Measurements from ENCODE around the gene EFHC1.

The EFHC1 gene

DNA sequence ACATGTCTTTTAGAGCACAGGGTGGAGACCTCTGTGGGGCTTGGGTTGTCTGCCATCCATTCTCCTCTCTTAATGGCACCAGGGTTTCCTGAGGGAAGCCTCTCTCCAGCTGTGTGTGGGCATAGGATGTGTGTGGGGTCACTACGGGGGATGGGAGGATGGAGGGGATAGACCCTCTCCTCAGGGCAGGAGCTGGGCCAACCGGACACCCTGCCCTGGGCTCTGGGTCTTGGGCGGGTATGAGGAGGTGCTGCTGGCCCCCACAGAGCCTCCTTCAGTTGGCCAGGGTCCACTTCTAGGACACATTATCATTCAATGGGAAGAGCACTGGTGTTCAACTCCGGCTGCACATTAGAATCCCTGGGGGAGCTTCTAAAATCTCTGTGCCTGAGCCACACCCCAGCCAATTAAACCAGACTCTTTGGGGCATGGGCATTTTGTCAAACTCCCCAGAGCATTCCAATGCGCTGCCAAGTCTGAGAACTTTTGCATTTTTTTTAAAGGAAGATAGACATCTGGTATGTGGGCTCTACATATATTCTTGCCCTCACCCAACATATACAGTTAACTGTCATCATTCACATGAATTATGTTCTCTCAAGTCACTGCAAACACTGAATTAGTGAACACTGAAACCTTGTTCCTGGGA lies 118.2 kb downstream of the EFHC1 start:
- Histone ChIP-seq H3K4me3 (ENCODE audit: low read length) (no peak overlapping the region), H3F3A (ENCODE audit: control insufficient read depth, insufficient read depth) (no peaks in the 10 kb centered on the region), H3K79me2 (ENCODE audit: control insufficient read depth, low read length) (no peaks in the 10 kb centered on the region), H4K20me1 (ENCODE audit: control insufficient read depth, insufficient read depth, low read depth, low read length) (no peaks in the 10 kb centered on the region), H3K36me3 (ENCODE audit: control insufficient read depth, low read length) (no peaks in the 10 kb centered on the region), H3K27ac (ENCODE audit: low read depth, low read length) (no peak overlapping the region), H3K4me2 (ENCODE audit: low read length) (no peak overlapping the region), H3K27me3 (ENCODE audit: control insufficient read depth, low read length) (no peaks in the 10 kb centered on the region; the same call in 1 of the 2 replicates), H3K9me2 (replicated peaks; ENCODE audit: control insufficient read depth, low read length) (no peaks in the 10 kb centered on the region), H3K9me3 (ENCODE audit: control insufficient read depth, insufficient read depth, low read length) (no peaks in the 10 kb centered on the region), H3K4me1 (ENCODE audit: control insufficient read depth, low read length) (peaks cover 8% of the 10 kb centered on the region)
- no peak for TF ChIP-seq EZH2phosphoT487 (IDR thresholded peaks at IDR 0.05; ENCODE audit: borderline replicate concordance, low read length)
- TF ChIP-seq, protein P1, sequence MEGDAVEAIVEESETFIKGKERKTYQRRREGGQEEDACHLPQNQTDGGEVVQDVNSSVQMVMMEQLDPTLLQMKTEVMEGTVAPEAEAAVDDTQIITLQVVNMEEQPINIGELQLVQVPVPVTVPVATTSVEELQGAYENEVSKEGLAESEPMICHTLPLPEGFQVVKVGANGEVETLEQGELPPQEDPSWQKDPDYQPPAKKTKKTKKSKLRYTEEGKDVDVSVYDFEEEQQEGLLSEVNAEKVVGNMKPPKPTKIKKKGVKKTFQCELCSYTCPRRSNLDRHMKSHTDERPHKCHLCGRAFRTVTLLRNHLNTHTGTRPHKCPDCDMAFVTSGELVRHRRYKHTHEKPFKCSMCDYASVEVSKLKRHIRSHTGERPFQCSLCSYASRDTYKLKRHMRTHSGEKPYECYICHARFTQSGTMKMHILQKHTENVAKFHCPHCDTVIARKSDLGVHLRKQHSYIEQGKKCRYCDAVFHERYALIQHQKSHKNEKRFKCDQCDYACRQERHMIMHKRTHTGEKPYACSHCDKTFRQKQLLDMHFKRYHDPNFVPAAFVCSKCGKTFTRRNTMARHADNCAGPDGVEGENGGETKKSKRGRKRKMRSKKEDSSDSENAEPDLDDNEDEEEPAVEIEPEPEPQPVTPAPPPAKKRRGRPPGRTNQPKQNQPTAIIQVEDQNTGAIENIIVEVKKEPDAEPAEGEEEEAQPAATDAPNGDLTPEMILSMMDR (IDR thresholded peaks at IDR 0.05; ENCODE audit: low read depth, low read length, poor library complexity, severe bottlenecking): no peak

DNA sequence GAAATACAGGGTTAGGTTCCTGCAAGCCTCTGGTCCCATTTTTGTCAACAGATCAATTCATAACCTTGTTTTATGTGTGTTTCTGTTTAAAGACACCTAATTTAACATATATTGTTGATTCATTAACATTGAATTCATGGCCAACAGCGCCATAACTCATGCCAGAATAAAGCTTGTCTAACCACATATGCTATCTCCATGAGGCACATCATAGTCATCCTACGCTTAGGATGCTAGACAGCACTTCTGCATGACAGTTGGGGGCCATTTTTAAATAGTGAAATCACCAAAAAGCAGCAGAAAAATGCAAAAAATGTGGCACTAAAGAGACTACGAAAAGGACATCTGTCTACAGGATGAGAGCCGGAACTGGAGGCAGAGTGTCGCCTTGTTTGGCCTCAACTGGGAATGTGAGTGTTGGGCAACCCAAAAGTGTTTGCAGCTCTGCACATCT lies 118.8 kb downstream of the EFHC1 start:
- peaks cover 8% of the 10 kb centered on the region for H3K4me1 ChIP-seq (ENCODE audit: control insufficient read depth, low read length)
- no peak overlapping the region for H3K4me3 ChIP-seq (ENCODE audit: low read length)
- H3K36me3 ChIP-seq (ENCODE audit: control insufficient read depth, low read length): no peaks in the 10 kb centered on the region
- no peaks in the 10 kb centered on the region for H3F3A ChIP-seq (ENCODE audit: control insufficient read depth, insufficient read depth)
- no peaks in the 10 kb centered on the region for H3K9me2 ChIP-seq (replicated peaks; ENCODE audit: control insufficient read depth, low read length)
- no peaks in the 10 kb centered on the region for H3K9me3 ChIP-seq (ENCODE audit: control insufficient read depth, insufficient read depth, low read length)
- no peak overlapping the region for H3K27ac ChIP-seq (ENCODE audit: low read depth, low read length)
- no peaks in the 10 kb centered on the region for H4K20me1 ChIP-seq (ENCODE audit: control insufficient read depth, insufficient read depth, low read depth, low read length)
- no peak overlapping the region for H3K4me2 ChIP-seq (ENCODE audit: low read length)
- H3K79me2 ChIP-seq (ENCODE audit: control insufficient read depth, low read length): no peaks in the 10 kb centered on the region
- TF ChIP-seq, protein P1 (IDR thresholded peaks at IDR 0.05; ENCODE audit: low read depth, low read length, poor library complexity, severe bottlenecking): no peak
- no peak for TF ChIP-seq EZH2phosphoT487 (IDR thresholded peaks at IDR 0.05; ENCODE audit: borderline replicate concordance, low read length)
- H3K27me3 ChIP-seq (ENCODE audit: control insufficient read depth, low read length): no peaks in the 10 kb centered on the region; the same call in 1 of the 2 replicates

DNA sequence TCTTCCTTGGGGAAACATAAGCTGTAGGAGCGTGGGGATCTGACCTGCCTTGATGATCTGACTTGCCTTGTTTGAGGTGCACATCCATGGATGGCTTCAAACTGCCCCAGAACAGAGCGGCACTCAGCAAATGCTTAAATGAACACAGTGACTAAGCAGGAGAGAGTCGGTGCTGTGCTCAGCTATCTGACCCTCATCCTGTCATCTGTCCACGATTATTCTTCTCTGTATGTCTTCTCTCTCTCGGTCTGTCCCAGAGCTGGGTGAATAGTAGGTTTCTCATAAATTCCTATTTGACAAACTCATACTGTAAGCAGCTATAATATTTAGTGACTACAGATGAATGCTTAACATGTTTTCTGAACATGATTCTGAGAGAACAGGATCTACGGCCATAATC lies 119.5 kb downstream of the EFHC1 start:
- Histone ChIP-seq H3K9me2 (replicated peaks; ENCODE audit: control insufficient read depth, low read length) (no peaks in the 10 kb centered on the region), H3K27me3 (ENCODE audit: control insufficient read depth, low read length) (no peaks in the 10 kb centered on the region; the same call in 1 of the 2 replicates), H3K4me3 (ENCODE audit: low read length) (no peak overlapping the region), H3K4me1 (ENCODE audit: control insufficient read depth, low read length) (peaks cover 8% of the 10 kb centered on the region), H3K36me3 (ENCODE audit: control insufficient read depth, low read length) (no peaks in the 10 kb centered on the region), H3K4me2 (ENCODE audit: low read length) (no peak overlapping the region), H3F3A (ENCODE audit: control insufficient read depth, insufficient read depth) (no peaks in the 10 kb centered on the region), H3K9me3 (ENCODE audit: control insufficient read depth, insufficient read depth, low read length) (no peaks in the 10 kb centered on the region), H3K27ac (ENCODE audit: low read depth, low read length) (no peak overlapping the region), H4K20me1 (ENCODE audit: control insufficient read depth, insufficient read depth, low read depth, low read length) (no peaks in the 10 kb centered on the region), H3K79me2 (ENCODE audit: control insufficient read depth, low read length) (no peaks in the 10 kb centered on the region)
- TF ChIP-seq, protein P1 (IDR thresholded peaks at IDR 0.05; ENCODE audit: low read depth, low read length, poor library complexity, severe bottlenecking): no peak
- TF ChIP-seq EZH2phosphoT487 (IDR thresholded peaks at IDR 0.05; ENCODE audit: borderline replicate concordance, low read length): no peak

All from DOHH2 (cell line).